H54 (cell line): Measurements from ENCODE around the gene NLRP2B.
"Not testable (repeated sequence)": the region's sequence is repeated elsewhere in the genome, so short reads cannot be mapped to it uniquely, and the experiment has no call there.

ENCODE experiments used
- DNase-seq: peaks from one replicate; pipeline ENCODE4 v3.0.0; 2011; ENCODE audit warnings: low spot score, mixed read lengths; ENCODE audit not compliant: insufficient read length
- FAIRE-seq: peaks from 3 replicates; lab custom pipeline; 2011; peaks lifted over from hg19 to GRCh38; lab: Jason Lieb, UNC
- POLR2A ChIP-seq: IDR thresholded peaks from 2 replicates; pipeline ENCODE4 v1.6.1; 2011; ENCODE audit warnings: low read depth, mild to moderate bottlenecking, low read length

Gene NLRP2B

GRCh38 chrX:57641338-57641737 lies 38.7 kb downstream of the NLRP2B start:
- no peak for TF ChIP-seq POLR2A
- no peak for FAIRE-seq
- no peak for DNase-seq

GRCh38 chrX:57640674-57641016 lies 39.4 kb downstream of the NLRP2B start:
- FAIRE-seq (no peak), DNase-seq (no peak)
- no peak for TF ChIP-seq POLR2A

- not testable (repeated sequence) for FAIRE-seq
These were observed 50.6 kb downstream of the NLRP2B start for GRCh38 chrX:57629438-57629837.

More at GRCh38 chrX:57629438-57629837, 50.6 kb downstream of the NLRP2B start:
- not testable (repeated sequence) for DNase-seq
